Pancreas (tissue), 10 donors: ENCODE measurements around the gene GRIN2B. TPM values are rescaled to one million over a fixed set of nuclear protein-coding genes. Genes with fewer than 3 reads are reported as not detected.

ENCODE experiments used
- ATAC-seq, 4 donors: fragments of 200-7000 bp; cut with Tn5 transposase; one replicate each; pipeline versions ENCODE4 v1.8.0 to v1.9.1; 2020; ENCODE audit warnings: mild to moderate bottlenecking in 4 of 4, moderate library complexity in 4 of 4
- DNase-seq, 6 donors: peaks; one replicate each; pipeline ENCODE4 v3.0.0-alpha.2; 2020
- FAIRE-seq: peaks from 2 replicates; lab custom pipeline; 2012; peaks lifted over from hg19 to GRCh38; lab: Jason Lieb, UNC
- H3K27ac ChIP-seq, 4 donors: fragments of 200-600 bp; sonication (generic); 1 replicate in 3 of 4; 2 replicates in 1 of 4; pipeline versions ENCODE4 v1.5.0 to v1.8.0; 2020
- H3K27me3 ChIP-seq, 4 donors: fragments of 200-600 bp; one replicate each; pipeline ENCODE4 v1.8.0; 2021
- H3K36me3 ChIP-seq, 3 donors: fragments of 200-600 bp; sonication (generic) in 1 of 3; one replicate each; pipeline versions ENCODE4 v1.5.0 to v1.8.0; 2020 to 2021
- H3K4me1 ChIP-seq, 3 donors: fragments of 200-600 bp; one replicate each; pipeline ENCODE4 v1.8.0; 2021
- H3K4me3 ChIP-seq, 4 donors: fragments of 200-600 bp; sonication (generic) in 2 of 4; one replicate each; pipeline versions ENCODE4 v1.5.0 to v1.8.0; 2020 to 2021
- H3K9me3 ChIP-seq, 4 donors: fragments of 200-600 bp; one replicate each; pipeline ENCODE4 v1.8.0; 2021
- WGBS, 2 donors: extraction: QIAGEN DNeasy Blood & Tissue Kit; methylation state at CpG; one replicate each; pipeline ENCODE4 v1.1.7; 2013; 5-methylcytosine and 5-hydroxymethylcytosine counted together
- intact Hi-C, 3 donors: fragments of 100-400 bp; cut with DNase I; formaldehyde crosslinking; loops; one replicate each; pipeline versions ENCODE4 v1.11.1 to v1.14.2; 2022
- polyA plus RNA-seq, 2 donors: library from polyadenylated mRNA; stranded (reverse); fragments of 200-250 nt; gene quantifications; one replicate each; pipeline ENCODE4 v1.2.3, GENCODE V29; 2013
- total RNA-seq, 6 donors: library from RNA; stranded (reverse); fragmentation: NEBNext Ultra II Directional in 4 of 6; extraction: Animal tissue kit (Norgen Biotek cat#: 25700) in 4 of 6; gene quantifications; one replicate each; pipeline versions ENCODE4 v1.2.1 to v1.2.4, GENCODE V29; 2021 to 2023
- TF ChIP-seq, protein P1 (sequence below), 4 donors: fragments of 200-600 bp; sonication (generic) in 3 of 4; IDR thresholded peaks; one replicate each; pipeline versions ENCODE4 v1.5.0 to v1.8.0; 2021; ENCODE audit warnings: antibody characterized with exemption in 4 of 4
- donor health status: healthy with polysubstance abuse.
- donor health status: DM: no; HTN: no; CAD: no; lungs with moderate emphysema.
- donor health status: DM: no; HTN: no; CAD: no.
- donor health status: control.
- donor health status: control.
- donor health status: Bipolar disorder and iron deficiency.
- donor health status: DM: yes; HTN: yes; CAD: no.
- donor health status: DM: no; HTN: no; CAD: no.
- donor health status: DM: no; HTN: no; CAD: no.
- donor health status: DM: yes; HTN: yes; CAD: no.

Gene GRIN2B
- total and polyA plus RNA-seq, 8 donors, result under 0.01 to 0.15 (median 0.05) TPM; not detected in 1

DNA sequence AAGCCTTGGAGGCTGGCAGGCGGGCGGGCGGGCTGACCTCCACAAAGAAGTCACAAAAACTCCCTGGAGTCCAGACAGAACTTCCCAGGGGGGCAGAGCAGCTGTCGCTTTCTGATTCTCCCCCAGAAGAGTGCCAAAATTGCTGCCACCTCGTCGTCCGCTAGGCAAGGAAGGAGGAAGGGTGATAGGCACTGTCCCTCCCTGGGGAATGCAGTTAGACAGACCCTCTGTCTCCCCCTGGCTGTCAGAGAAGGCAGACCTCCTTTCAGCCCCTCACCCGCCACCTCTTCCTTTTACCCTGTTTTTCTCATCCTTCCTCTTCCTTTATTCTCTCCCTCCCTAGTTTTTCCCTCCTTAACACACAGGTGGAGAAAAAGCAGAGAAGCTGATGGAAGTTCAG, 18.7 kb downstream of the GRIN2B start:
- Histone ChIP-seq H3K27me3 (peaks cover 0 to 3% (median 0%) of the 10 kb centered on the region in 4 donors), H3K27ac (no peak overlapping the region), H3K4me3 (no peak overlapping the region), H3K9me3 (no peaks in the 10 kb centered on the region), H3K36me3 (no peaks in the 10 kb centered on the region), H3K4me1 (no peaks in the 10 kb centered on the region)
- intact Hi-C loops, result no loop called here
- TF ChIP-seq, protein P1, sequence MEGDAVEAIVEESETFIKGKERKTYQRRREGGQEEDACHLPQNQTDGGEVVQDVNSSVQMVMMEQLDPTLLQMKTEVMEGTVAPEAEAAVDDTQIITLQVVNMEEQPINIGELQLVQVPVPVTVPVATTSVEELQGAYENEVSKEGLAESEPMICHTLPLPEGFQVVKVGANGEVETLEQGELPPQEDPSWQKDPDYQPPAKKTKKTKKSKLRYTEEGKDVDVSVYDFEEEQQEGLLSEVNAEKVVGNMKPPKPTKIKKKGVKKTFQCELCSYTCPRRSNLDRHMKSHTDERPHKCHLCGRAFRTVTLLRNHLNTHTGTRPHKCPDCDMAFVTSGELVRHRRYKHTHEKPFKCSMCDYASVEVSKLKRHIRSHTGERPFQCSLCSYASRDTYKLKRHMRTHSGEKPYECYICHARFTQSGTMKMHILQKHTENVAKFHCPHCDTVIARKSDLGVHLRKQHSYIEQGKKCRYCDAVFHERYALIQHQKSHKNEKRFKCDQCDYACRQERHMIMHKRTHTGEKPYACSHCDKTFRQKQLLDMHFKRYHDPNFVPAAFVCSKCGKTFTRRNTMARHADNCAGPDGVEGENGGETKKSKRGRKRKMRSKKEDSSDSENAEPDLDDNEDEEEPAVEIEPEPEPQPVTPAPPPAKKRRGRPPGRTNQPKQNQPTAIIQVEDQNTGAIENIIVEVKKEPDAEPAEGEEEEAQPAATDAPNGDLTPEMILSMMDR (IDR thresholded peaks at IDR 0.05), result no peak
- ATAC-seq, result no peak
- 67 to 75% methylated on average over 8 of the region's 8 CpGs for WGBS, 2 donors
- no peak for DNase-seq
- FAIRE-seq, result no peak

DNA sequence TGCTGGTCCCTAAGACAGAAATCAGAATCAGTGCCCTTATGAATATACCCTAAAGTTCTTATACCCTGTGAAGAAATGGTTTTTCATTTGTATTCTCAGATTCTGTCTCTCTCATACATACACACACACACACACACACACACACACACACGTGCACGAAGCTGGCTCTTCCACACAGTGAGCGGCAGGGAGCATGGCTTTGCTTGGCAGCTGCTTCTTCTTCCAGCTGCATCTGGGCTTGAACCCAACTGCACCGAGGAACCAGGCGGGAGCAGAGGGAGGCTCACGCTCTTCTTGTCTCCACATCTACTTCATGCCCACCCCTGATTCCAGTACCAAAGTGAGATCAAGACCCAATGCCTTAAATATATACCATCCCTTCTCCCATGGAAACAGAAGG, 19.4 kb downstream of the GRIN2B start:
- ATAC-seq (no peak), DNase-seq (no peak), FAIRE-seq (no peak)
- TF ChIP-seq, protein P1 (IDR thresholded peaks at IDR 0.05), result no peak
- Histone ChIP-seq H3K27me3 (peaks cover 0 to 3% (median 0%) of the 10 kb centered on the region in 4 donors), H3K36me3 (no peaks in the 10 kb centered on the region), H3K9me3 (no peaks in the 10 kb centered on the region), H3K27ac (no peak overlapping the region), H3K4me1 (no peaks in the 10 kb centered on the region), H3K4me3 (no peak overlapping the region)
- intact Hi-C loops, result no loop called here
- 38 to 60% methylated on average over 6 of the region's 6 CpGs for WGBS, 2 donors

DNA sequence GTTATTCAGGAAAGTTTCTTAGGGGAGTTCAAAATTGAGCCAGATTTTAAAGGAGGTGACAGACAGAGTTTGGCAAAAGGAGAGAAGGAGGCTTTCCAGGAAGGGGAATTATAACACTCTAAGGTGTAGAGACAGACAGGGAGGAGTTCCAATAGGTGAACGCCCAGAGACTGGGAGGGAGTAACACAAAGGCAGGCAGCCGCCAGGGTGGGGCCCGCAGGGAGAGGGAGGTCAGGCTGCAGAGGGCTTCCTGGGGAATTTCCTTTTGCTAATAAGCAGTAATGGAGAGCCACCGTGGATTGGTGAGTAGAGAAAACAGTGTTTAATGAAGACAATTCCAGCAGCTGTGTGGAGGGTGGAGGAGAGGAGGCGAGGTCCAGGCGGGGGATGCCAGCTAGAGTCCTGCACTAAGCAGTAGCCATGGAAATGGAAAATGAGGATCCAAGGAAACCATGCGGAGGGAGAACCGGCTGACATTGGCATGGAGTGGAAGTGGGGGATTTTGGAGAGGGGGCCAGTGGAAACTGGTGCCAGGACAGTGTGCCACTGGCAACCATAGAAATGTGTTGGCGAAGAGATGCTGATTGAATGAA, 22.2 kb downstream of the GRIN2B start:
- TF ChIP-seq, protein P1 (IDR thresholded peaks at IDR 0.05), result no peak

DNA sequence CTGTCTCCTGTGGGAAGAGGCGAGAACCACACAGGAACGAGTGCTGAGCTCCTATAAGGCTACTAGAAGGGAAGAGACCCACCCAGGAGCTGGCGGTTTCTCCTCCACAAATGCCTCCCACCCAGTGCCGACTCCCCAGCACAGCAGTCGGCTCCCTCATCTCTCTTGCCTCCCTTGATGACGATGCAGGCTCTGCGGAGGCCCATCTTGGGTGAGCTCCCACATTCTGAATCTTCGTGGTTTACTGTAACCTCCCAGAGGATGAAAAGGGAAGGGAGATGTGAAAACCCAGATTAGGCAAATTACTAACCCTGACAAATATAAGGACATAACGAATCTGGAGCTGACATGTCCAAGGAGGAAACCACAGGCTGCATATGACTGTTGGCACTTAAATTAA, 23.8 kb downstream of the GRIN2B start:
- intact Hi-C loops, result no loop called here

More for the DNA sequence above, 22.2 kb downstream of the GRIN2B start:
- ATAC-seq (no peak), DNase-seq (no peak), FAIRE-seq (no peak)
- H3K9me3 ChIP-seq, result no peaks in the 10 kb centered on the region
- H3K4me3 ChIP-seq, result no peak overlapping the region
- H3K4me1 ChIP-seq, result no peaks in the 10 kb centered on the region
- peaks cover 0 to 3% (median 0%) of the 10 kb centered on the region in 4 donors for H3K27me3 ChIP-seq
- intact Hi-C loops, result no loop called here
- WGBS, 2 donors, result 52 to 63% methylated on average over 9 of the region's 9 CpGs
- no peak overlapping the region for H3K27ac ChIP-seq
- H3K36me3 ChIP-seq, result no peaks in the 10 kb centered on the region

More for the DNA sequence above, 23.8 kb downstream of the GRIN2B start:
- FAIRE-seq (no peak), DNase-seq (no peak), ATAC-seq (no peak)
- no peaks in the 10 kb centered on the region for H3K9me3 ChIP-seq
- no peaks in the 10 kb centered on the region for H3K36me3 ChIP-seq
- TF ChIP-seq, protein P1 (IDR thresholded peaks at IDR 0.05), result no peak
- H3K27me3 ChIP-seq, result peaks cover 0 to 2% (median 0%) of the 10 kb centered on the region in 4 donors
- H3K4me1 ChIP-seq, result no peaks in the 10 kb centered on the region
- no peak overlapping the region for H3K27ac ChIP-seq
- H3K4me3 ChIP-seq, result no peak overlapping the region
- 63 to 76% methylated on average over 9 of the region's 9 CpGs for WGBS, 2 donors
